Transverse colon (tissue), 4 donors: Measurements from ENCODE around the gene MED25. TPM values are rescaled to one million over a fixed set of nuclear protein-coding genes. Genes with fewer than 3 reads are reported as not detected.
"Not testable (repeated sequence)": the region's sequence is repeated elsewhere in the genome, so short reads cannot be mapped to it uniquely, and the experiment has no call there.

Experiments used
- DNase-seq: peaks from one replicate; pipeline ENCODE4 v3.0.0-alpha.2; 2019
- H3K27ac ChIP-seq, 4 donors: fragments of 200-600 bp; sonication (generic); 2 replicates each; pipeline ENCODE4 v1.5.1; 2016 to 2018; ENCODE audit warnings: inconsistent platforms in 4 of 4
- H3K27me3 ChIP-seq: fragments of 200-600 bp; sonication (generic); 2 replicates; pipeline ENCODE4 v1.5.1; 2017; ENCODE audit warnings: inconsistent platforms
- H3K36me3 ChIP-seq, 4 donors: fragments of 200-600 bp; sonication (generic); 2 replicates each; pipeline ENCODE4 v1.5.1; 2017 to 2019; ENCODE audit warnings: inconsistent platforms in 4 of 4
- H3K4me1 ChIP-seq, 4 donors: fragments of 200-600 bp; sonication (generic); 2 replicates each; pipeline ENCODE4 v1.5.1; 2017 to 2020; ENCODE audit warnings: inconsistent platforms in 4 of 4
- H3K4me3 ChIP-seq, 4 donors: fragments of 200-600 bp; sonication (generic); 1 replicate in 1 of 4; 2 replicates in 3 of 4; pipeline versions ENCODE4 v1.5.1 to v1.6.1; 2017 to 2019; ENCODE audit warnings: inconsistent platforms in 4 of 4
- H3K9me3 ChIP-seq, 2 donors: fragments of 200-600 bp; sonication (generic); 2 replicates each; pipeline ENCODE4 v1.5.1; 2017 to 2019; ENCODE audit warnings: inconsistent platforms in 2 of 2
- CTCF ChIP-seq, 5 experiments: fragments of 200-600 bp in 3 of 5; fragments of 450-650 bp in 2 of 5; sonication (generic) in 3 of 5; IDR thresholded peaks; 1 replicate in 2 of 5; 2 replicates in 3 of 5; pipeline ENCODE4 v1.5.1; 2016 to 2017; ENCODE audit warnings: antibody characterized with exemption in 5 of 5, inconsistent platforms in 3 of 5, mild to moderate bottlenecking in 2 of 5, moderate library complexity in 1 of 5
- EP300 ChIP-seq: sonication (generic); formaldehyde crosslinking; IDR thresholded peaks from one replicate; pipeline ENCODE4 v1.6.1; 2017; ENCODE audit warnings: antibody characterized with exemption, low read depth
- POLR2A ChIP-seq: fragments of 450-650 bp; IDR thresholded peaks from one replicate; pipeline ENCODE4 v1.6.1; 2016; ENCODE audit warnings: antibody characterized with exemption, mild to moderate bottlenecking, moderate library complexity
- POLR2AphosphoS5 ChIP-seq, 3 donors: sonication (generic); formaldehyde crosslinking; IDR thresholded peaks; one replicate each; pipeline ENCODE4 v1.6.1; 2016; ENCODE audit warnings: antibody characterized with exemption in 3 of 3
- WGBS, 2 donors: methylation state at CpG; one replicate each; pipeline ENCODE4 v1.1.5; 2018; ENCODE audit warnings: low coverage in 1 of 2; 5-methylcytosine and 5-hydroxymethylcytosine counted together
- in situ Hi-C, 4 donors: fragments of 200-750 bp; cut with MboI; loops; one replicate each; pipeline versions ENCODE4 v1.15.0 to v1.15.1; 2017; ENCODE audit warnings: low sequenced_read_pairs in 3 of 4, low pct_ligation_motif_present in 1 of 4, low pct_unique_long_range_greater_than_20kb in 1 of 4
- intact Hi-C: fragments of 100-400 bp; cut with DNase I; formaldehyde crosslinking; loops from one replicate; pipeline ENCODE4 v1.15.1; 2023; ENCODE audit warnings: low total_unique reads
- total RNA-seq, 4 donors: library from RNA; depleted of rRNA; stranded (reverse); fragments of >200 nt; gene quantifications; one replicate each; pipeline ENCODE4 v1.1.0, GENCODE V29; 2016

MED25 gene
- total RNA-seq, 4 donors from 2014 or later, result 26.9 to 46.6 (median 38.7) TPM

DNA sequence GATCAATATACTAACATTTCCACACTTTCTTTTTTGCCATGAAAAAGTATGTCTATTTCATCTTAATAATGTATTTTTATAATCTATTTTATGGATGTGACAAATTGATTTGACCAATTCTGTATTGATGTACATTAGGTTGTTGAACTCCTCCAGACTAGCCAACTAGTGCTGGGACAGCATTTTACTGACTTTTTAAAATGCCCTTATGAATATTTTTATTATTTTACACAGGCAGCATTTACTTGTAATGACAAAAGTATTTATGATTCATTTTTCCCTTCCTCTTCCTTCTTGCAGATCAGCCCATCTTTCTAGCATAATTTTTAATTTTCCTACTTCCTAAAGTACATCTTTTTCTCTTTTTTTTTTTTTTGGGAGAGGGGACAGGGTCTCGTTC, 4.1 kb upstream of the MED25 start:
- Histone ChIP-seq H3K27ac (peak overlapping the region; percentile 82 to 89 (median 88)), H3K9me3 (no peaks in the 10 kb centered on the region), H3K4me3 (peak overlapping the region in 3 of 4 donors; percentile 51 to 72 (median 70)), H3K36me3 (no peaks in the 10 kb centered on the region), H3K27me3 (no peaks in the 10 kb centered on the region), H3K4me1 (peaks cover 7 to 32% (median 20%) of the 10 kb centered on the region in 4 donors)
- TF ChIP-seq POLR2AphosphoS5 (IDR thresholded peaks at IDR 0.05) (no peak), EP300 (no peak), CTCF (IDR thresholded peaks at IDR 0.05) (no peak), POLR2A (no peak)
- intact Hi-C loops, result no loop called here
- in situ Hi-C loops, result loop anchor here in 1 of 4 donors (10.0 kb wide), 1 partner anchor 51 kb away; the partner anchor contains the start of gene PNKP
- no peak for DNase-seq
- WGBS, 2 donors, result 86% methylated on average over 1 of the region's 1 CpG; no CpG with 5 or more reads in 1 of the 2 donors

DNA sequence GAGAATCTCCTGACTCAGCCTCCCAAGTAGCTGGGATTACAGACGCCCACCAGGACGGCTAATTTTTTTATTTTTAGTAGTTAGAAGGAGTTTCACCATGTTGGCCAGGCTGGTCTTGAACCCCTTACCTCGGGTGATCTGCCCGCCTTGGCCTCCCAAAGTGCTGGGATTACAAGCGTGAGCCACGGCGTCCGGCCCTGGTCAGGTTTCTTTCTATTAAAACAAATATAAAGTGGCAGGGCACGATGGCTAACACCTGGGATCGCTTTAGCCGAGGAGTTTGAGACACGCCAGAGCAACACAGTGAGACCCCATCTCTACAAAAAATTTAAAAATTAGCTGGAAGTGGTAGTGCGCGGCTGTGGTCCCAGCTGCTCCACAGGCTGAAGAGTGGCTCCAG, 1.5 kb upstream of the MED25 start:
- in situ Hi-C loops, result loop anchor here in 1 of 4 donors (10.0 kb wide), 1 partner anchor 48 kb away; the partner anchor contains the start of gene PNKP
- no peak overlapping the region for H3K4me3 ChIP-seq
- intact Hi-C loops, result loop anchor here (5.0 kb wide), 1 partner anchor 36 kb away; the partner anchor contains the start of gene PTOV1

GRCh38 chr19:49818649-49819370, 721 bp downstream of the MED25 start:
- Histone ChIP-seq H3K36me3 (peaks cover 0 to 3% (median 0%) of the 10 kb centered on the region in 4 donors), H3K27me3 (no peaks in the 10 kb centered on the region), H3K27ac (peak overlapping the region; percentile 85 to 97 (median 93)), H3K4me1 (peaks cover 12 to 28% (median 14%) of the 10 kb centered on the region in 4 donors), H3K9me3 (no peaks in the 10 kb centered on the region), H3K4me3 (peak overlapping the region; percentile 62 to 94 (median 78))
- TF ChIP-seq POLR2AphosphoS5 (IDR thresholded peaks at IDR 0.05) (no peak), EP300 (no peak), CTCF (IDR thresholded peaks at IDR 0.05) (no peak), POLR2A (no peak)
- 11 to 25% methylated on average over 3 to 16 of the region's 16 CpGs for WGBS, 2 donors
- DNase-seq, result no peak
- in situ Hi-C loops (loop anchor here in 1 of 4 donors (10.0 kb wide), 1 partner anchor 46 kb away; the partner anchor contains the start of gene PNKP), intact Hi-C loops (loop anchor here (5.0 kb wide), 1 partner anchor 33 kb away; the partner anchor contains the start of gene PTOV1)

More for the DNA sequence above, 1.5 kb upstream of the MED25 start:
- no peak for DNase-seq
- no peaks in the 10 kb centered on the region for H3K9me3 ChIP-seq
- H3K27ac ChIP-seq, result peak overlapping the region; percentile 85 to 97 (median 93)
- H3K36me3 ChIP-seq, result no peaks in the 10 kb centered on the region
- TF ChIP-seq POLR2AphosphoS5 (IDR thresholded peaks at IDR 0.05) (no peak), POLR2A (no peak), EP300 (no peak), CTCF (IDR thresholded peaks at IDR 0.05) (no peak)
- H3K27me3 ChIP-seq, result no peaks in the 10 kb centered on the region
- 68 to 74% methylated on average over 11 to 14 of the region's 14 CpGs for WGBS, 2 donors
- H3K4me1 ChIP-seq, result peaks cover 13 to 35% (median 18%) of the 10 kb centered on the region in 4 donors

- H3K9me3 ChIP-seq, DNase-seq, H3K27me3 ChIP-seq, H3K36me3 ChIP-seq: not testable (repeated sequence)
- H3K4me3 ChIP-seq, result peak overlapping the region in 2 of 4 donors; percentile 75 to 80
- peaks cover 12 to 25% (median 14%) of the 10 kb centered on the region in 4 donors for H3K4me1 ChIP-seq
- H3K27ac ChIP-seq, result peak overlapping the region in 1 of 4 donors; percentile 94
- 80 to 85% methylated on average over 7 of the region's 7 CpGs for WGBS, 2 donors
- in situ Hi-C loops (loop anchor here in 1 of 4 donors (10.0 kb wide), 1 partner anchor 45 kb away; the partner anchor contains the start of gene PNKP), intact Hi-C loops (loop anchor here (5.0 kb wide), 1 partner anchor 33 kb away; the partner anchor contains the start of gene PTOV1)
These were observed 1.5 kb downstream of the MED25 start for GRCh38 chr19:49819452-49820115.
